Activated effector memory CD4-positive, alpha-beta T cell treated with Interleukin-2 at 50 U/mL for 16 hours (primary cell): ENCODE data around the gene ALK.

Experiments used
- DNase-seq: peaks from one replicate; pipeline ENCODE4 v3.0.0-alpha.2; 2020

The ALK gene

GRCh38 chr2:29482348-29482747 lies 439.0 kb downstream of the ALK start:
- no peak for DNase-seq

- DNase-seq = no peak
Observed at GRCh38 chr2:29481313-29481712, 440.1 kb downstream of the ALK start.

GRCh38 chr2:29480426-29480825 lies 441.0 kb downstream of the ALK start:
- no peak for DNase-seq

- DNase-seq = no peak
Observed at GRCh38 chr2:29479401-29479800, 442.0 kb downstream of the ALK start.

GRCh38 chr2:29478641-29479040 lies 442.7 kb downstream of the ALK start:
- DNase-seq = no peak

- DNase-seq = no peak
Observed at GRCh38 chr2:29477186-29477585, 444.2 kb downstream of the ALK start.

- no peak for DNase-seq
Observed at GRCh38 chr2:29475499-29475898, 445.9 kb downstream of the ALK start.

GRCh38 chr2:29469961-29470360 lies 451.4 kb downstream of the ALK start:
- DNase-seq = no peak

- no peak for DNase-seq
Observed at GRCh38 chr2:29469516-29469915, 451.9 kb downstream of the ALK start.

- DNase-seq = no peak
Observed at GRCh38 chr2:29463181-29463900, 458.0 kb downstream of the ALK start.

GRCh38 chr2:29462293-29462692 lies 459.1 kb downstream of the ALK start:
- DNase-seq = no peak

- DNase-seq = no peak
Observed at GRCh38 chr2:29460190-29460589, 461.2 kb downstream of the ALK start.

- no peak for DNase-seq
Observed at GRCh38 chr2:29459445-29460179, 461.8 kb downstream of the ALK start.

GRCh38 chr2:29456429-29456828 lies 465.0 kb downstream of the ALK start:
- DNase-seq = no peak

GRCh38 chr2:29455200-29455860 lies 466.1 kb downstream of the ALK start:
- DNase-seq = no peak

- no peak for DNase-seq
Observed at GRCh38 chr2:29452036-29452435, 469.4 kb downstream of the ALK start.

- DNase-seq = no peak
Observed at GRCh38 chr2:29450596-29451222, 470.7 kb downstream of the ALK start.

- DNase-seq = no peak
Observed at GRCh38 chr2:29449499-29449898, 471.9 kb downstream of the ALK start.

GRCh38 chr2:29448096-29448688 lies 473.2 kb downstream of the ALK start:
- no peak for DNase-seq

GRCh38 chr2:29447513-29447912 lies 473.9 kb downstream of the ALK start:
- DNase-seq = no peak

- DNase-seq = no peak
Observed at GRCh38 chr2:29446847-29447246, 474.5 kb downstream of the ALK start.

GRCh38 chr2:29444150-29444549 lies 477.2 kb downstream of the ALK start:
- no peak for DNase-seq

- DNase-seq = no peak
Observed at GRCh38 chr2:29443627-29444026, 477.8 kb downstream of the ALK start.
